NCI-H2107 treated with DMSO at 0.1 percent for 48 hours (cell line): ENCODE measurements around the gene DYSF.

ENCODE experiments used
- DNase-seq: peaks from one replicate; lab custom pipeline; 2025; ENCODE audit not compliant: unreplicated experiment; lab: John Stamatoyannopoulos, UW

Gene DYSF

GRCh38 chr2:71668326-71669057, 215.1 kb downstream of the DYSF start:
- no peak for DNase-seq

- no peak for DNase-seq
Measured at GRCh38 chr2:71669058-71669456, 215.7 kb downstream of the DYSF start.

GRCh38 chr2:71669628-71670429, 216.5 kb downstream of the DYSF start:
- DNase-seq, result no peak

- DNase-seq, result no peak
Measured at GRCh38 chr2:71670430-71670795, 217.1 kb downstream of the DYSF start.

GRCh38 chr2:71671203-71671854, 218.0 kb downstream of the DYSF start:
- no peak for DNase-seq

GRCh38 chr2:71671895-71672825, 218.8 kb downstream of the DYSF start:
- DNase-seq, result no peak

GRCh38 chr2:71672826-71673795, 219.8 kb downstream of the DYSF start:
- no peak for DNase-seq

- DNase-seq, result no peak
Measured at GRCh38 chr2:71674158-71674851, 220.9 kb downstream of the DYSF start.

- DNase-seq, result no peak
Measured at GRCh38 chr2:71675296-71675695, 221.9 kb downstream of the DYSF start.

GRCh38 chr2:71678874-71679273, 225.5 kb downstream of the DYSF start:
- DNase-seq, result no peak

GRCh38 chr2:71679491-71679890, 226.1 kb downstream of the DYSF start:
- peak; percentile 4 for DNase-seq

- no peak for DNase-seq
Measured at GRCh38 chr2:71680925-71681324, 227.6 kb downstream of the DYSF start.

GRCh38 chr2:71681626-71682025, 228.3 kb downstream of the DYSF start:
- no peak for DNase-seq

GRCh38 chr2:71682341-71682740, 229.0 kb downstream of the DYSF start:
- DNase-seq, result no peak

GRCh38 chr2:71683070-71683469, 229.7 kb downstream of the DYSF start:
- no peak for DNase-seq

- DNase-seq, result no peak
Measured at GRCh38 chr2:71683666-71684065, 230.3 kb downstream of the DYSF start.

- no peak for DNase-seq
Measured at GRCh38 chr2:71684226-71685072, 231.1 kb downstream of the DYSF start.
